ELR (cell line): ENCODE results near the gene PAQR5.
"Not testable (repeated sequence)": the region's sequence is repeated elsewhere in the genome, so short reads cannot be mapped to it uniquely, and the experiment has no call there.

ENCODE experiments used
- DNase-seq: peaks from one replicate; pipeline ENCODE4 v3.0.0-alpha.2; 2015; ENCODE audit warnings: low read depth

Gene PAQR5

GRCh38 chr15:69293741-69294615, 4.7 kb upstream of the PAQR5 start:
- DNase-seq = no peak

DNA sequence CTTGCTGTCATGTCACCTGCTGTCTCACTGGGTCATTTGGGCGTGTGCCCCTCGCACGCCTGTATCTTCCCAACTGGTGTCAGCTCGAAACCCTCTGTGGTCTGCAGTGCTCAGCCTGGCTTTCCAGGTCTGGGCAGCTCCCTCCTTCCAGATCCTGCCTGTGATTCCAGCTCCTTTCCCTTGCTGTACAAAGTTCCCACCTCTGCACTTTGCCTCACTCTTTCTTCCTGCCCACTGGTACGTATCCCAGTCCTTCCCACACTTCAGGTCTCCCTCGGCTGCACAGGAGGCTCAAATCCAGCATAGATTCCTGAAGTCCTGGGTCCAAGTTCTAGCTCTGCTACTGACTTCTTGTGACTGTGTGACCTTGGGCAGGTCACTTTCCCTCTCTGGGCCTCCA, 2.1 kb upstream of the PAQR5 start:
- DNase-seq = no peak

DNA sequence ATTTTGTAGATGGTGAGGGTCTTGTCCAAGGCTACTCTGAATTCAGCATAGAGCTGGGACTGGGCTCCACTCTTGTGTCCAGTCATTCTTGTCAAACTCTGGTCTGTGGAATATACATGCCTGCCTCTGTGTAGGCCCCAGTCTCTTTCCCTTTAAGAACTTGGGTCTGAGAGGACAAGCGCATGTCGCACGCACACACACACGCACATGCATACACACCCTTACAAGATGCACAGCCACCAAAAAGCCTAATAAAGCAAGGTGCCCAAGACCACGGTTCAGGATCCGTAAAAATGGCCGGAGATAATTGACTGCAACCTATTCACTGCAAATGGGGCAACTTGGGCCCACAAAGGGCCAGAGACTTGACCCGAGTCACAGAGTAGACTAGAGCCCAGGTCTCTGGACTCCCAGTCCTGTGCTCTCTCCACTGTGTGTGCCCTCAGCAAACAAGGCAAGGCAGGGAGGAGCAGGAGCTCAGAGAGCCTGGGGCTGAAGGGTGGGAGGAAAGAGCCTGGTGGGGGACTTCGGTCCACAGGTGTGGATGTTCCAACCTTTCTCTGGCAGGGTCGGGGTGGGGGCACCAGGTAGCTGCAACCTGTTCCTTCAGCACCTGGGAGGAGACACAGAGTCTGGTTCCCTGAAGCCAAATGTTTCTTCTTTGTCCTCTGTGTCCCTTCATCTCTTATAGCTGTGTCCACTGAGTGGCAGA, 914 bp upstream of the PAQR5 start:
- no peak for DNase-seq

DNA sequence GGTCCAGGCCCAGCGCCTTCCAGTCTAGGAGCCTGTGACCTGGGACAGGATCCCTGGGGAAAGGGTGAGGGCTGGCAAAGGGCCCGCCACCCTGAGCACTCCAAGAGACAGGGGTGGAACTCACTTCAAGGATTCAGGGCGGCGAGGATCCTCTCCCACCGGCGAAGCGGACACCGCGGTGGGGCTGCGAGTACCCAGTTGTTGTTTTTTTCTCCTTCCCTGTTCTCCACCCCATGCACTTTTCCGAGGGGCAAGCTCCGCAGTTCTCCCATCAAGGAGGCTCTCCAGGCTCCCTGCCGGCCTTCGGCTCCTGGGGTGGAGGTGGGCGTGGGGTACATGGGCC, 387 bp upstream of the PAQR5 start:
- no peak for DNase-seq

DNA sequence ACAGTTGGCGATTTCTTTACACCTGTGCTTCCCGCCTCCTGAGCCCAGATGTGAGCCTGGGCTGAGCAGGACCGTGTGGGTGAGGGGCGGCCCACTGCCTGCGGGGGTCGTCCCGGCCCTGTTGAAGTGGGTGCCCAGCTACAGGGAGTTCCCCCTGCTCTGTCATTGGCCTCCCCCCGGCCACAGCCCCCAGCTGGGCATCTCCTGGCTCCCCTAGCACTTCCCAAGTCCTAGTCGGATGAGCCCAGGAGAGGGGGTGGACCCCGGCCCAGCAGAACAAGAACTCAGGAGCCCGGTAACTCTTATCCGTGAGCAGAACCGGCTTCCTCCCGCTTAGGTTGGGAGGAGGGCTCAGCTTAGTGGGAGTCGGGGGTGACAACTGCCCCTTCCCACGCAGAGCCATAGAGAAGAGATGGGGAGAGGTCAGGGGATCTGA, 757 bp downstream of the PAQR5 start:
- no peak for DNase-seq

GRCh38 chr15:69299943-69300588, 1.4 kb downstream of the PAQR5 start:
- no peak for DNase-seq

DNA sequence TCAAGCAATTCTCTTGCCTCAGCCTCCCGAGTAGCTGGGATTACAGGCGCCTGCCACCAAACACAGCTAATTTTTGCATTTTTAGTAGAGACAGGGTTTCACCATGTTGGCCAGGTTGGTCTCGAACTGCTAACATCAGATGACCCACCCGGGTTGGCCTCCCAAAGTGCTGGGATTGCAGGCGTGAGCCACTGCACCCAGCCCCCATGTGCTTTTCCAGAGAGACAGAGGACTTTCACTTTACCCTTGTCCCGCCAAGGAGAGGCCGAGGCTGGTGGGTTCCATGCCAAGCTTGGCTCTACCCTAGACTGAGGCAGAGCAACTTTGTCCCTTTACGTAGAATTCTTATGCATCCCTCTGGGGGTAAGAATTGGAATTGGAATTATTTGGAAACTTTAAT, 2.4 kb downstream of the PAQR5 start:
- DNase-seq = not testable (repeated sequence)

GRCh38 chr15:69302087-69302486, 3.4 kb downstream of the PAQR5 start:
- not testable (repeated sequence) for DNase-seq

DNA sequence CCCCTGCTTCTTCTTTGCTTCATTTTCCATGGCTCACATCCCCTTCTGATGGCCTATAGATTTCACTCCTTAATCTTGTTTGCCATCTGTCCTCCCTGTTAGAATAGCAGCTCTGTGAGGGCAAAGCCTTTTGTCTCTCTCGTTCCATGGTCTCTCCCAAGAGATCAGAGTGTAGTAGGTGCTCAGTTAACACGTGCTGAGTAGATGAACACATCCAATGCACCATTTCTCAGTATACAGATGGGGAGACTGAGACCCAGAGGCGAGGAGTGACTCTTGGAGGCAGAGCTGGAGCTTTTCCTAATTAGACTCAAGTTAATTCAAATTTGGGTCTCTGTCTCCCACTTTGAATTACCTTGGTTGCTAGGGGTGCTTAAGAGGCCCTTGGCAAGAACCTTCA, 4.2 kb downstream of the PAQR5 start:
- DNase-seq = no peak

DNA sequence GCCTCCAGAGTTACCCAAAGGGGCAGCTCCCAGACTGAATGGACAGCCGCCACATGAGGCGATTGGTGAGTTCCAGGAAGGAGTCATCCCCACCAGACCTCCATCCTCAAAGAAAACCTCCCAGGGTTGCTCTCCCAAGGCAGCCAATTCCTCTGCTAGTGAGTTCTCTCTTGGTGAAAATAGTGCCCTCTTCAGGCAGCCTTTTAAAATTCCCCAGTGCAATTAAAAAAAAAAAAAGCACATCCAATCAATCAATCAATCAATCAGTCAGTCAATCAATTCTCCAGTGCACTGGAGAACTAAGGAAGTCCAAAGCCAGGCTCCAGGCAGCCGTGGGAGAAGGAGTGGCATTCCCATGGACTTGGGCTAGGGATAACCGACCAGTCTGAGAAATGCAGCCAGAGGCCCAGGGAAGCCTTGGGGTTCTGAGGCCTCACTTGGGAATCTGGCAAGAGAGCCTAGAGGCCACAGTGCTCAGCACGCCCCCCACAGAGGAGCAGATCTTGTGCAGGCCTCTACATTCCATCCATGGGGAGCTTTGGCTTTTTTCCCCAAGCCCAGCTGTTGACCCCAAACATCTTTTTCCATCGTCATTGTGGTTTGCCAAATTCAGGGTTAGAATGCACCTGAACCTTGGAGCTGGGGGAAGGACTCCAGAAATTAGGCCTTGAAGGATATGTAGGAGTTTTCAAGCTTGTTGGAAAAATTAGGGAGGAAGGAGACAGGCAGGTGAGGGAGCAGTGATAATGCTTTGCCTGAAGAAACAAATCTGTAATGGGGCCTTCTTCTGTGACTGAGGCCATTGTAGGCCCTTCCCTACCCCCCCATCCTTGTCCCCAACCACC, 4.8 kb downstream of the PAQR5 start:
- peak; percentile 23 for DNase-seq

DNA sequence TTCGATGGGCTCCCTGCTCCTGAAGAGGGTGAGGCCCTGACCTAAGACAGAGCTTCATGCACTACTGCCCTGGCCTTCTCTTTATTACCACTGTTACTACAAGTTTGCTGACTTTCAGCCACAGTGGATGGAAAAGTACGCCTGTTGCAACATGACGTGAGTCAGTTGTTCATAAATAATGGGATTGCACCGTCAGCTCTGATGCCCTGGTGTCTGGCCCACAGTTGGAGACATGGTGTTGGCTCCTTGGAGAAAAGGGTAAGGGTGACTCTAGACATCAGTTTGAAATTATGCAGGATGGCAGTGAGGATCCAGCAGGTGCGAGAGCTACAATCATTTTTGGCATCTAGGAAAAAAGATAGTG, 5.5 kb downstream of the PAQR5 start:
- peak; percentile 85 for DNase-seq

GRCh38 chr15:69305204-69305931, 6.7 kb downstream of the PAQR5 start:
- peak; percentile 94 for DNase-seq

DNA sequence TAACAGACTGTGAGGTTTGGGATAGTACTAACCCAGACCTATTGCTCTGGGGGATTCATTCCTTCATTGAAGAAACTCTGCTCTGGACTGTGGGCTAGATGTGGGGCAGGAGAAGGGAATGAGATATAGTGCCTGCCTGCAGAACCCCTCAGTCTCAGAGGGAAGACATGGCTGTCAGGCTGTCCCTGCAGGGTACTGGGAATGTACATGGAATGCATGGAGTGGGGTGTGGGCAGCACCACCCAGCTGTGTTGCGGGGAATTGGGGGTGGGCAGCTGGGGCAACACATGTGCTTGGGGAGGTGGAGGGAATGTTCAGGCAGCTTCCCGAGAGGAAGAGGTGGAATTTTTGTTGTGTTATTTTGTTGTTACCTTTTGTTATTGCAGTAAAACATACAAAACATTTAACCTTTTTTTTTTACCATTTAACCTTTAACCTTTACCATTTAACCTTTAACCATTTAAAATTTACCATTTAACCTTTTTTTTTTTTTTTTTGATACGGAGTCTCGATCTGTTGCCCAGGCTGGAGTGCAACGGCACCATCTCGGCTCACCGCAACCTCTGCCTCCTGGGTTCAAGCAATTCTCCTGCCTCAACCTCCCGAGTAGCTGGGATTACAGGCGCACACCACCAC, 7.3 kb downstream of the PAQR5 start:
- peak; percentile 15 for DNase-seq

DNA sequence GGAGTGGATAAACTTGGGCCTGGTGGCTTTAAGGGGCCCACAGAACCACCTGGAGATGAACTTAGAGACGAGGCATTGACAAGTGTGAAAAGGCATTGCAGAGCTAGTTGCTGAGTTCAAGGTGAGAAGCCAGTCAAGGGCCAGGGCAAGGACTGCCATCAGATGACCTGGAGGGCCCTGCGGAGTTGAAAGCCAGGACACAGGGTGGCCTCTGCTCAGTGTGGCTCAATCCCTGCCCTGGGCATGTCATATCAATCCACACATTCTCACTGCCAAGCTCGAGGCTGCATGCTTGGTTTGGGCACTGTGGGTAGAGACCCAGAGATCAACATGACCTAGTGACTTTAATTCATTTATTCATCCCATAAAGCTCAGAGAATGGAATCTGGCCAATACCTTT, 9.2 kb downstream of the PAQR5 start:
- DNase-seq = no peak

GRCh38 chr15:69308949-69309348, 10.2 kb downstream of the PAQR5 start:
- no peak for DNase-seq

GRCh38 chr15:69311319-69311721, 12.6 kb downstream of the PAQR5 start:
- DNase-seq = peak; percentile 55

DNA sequence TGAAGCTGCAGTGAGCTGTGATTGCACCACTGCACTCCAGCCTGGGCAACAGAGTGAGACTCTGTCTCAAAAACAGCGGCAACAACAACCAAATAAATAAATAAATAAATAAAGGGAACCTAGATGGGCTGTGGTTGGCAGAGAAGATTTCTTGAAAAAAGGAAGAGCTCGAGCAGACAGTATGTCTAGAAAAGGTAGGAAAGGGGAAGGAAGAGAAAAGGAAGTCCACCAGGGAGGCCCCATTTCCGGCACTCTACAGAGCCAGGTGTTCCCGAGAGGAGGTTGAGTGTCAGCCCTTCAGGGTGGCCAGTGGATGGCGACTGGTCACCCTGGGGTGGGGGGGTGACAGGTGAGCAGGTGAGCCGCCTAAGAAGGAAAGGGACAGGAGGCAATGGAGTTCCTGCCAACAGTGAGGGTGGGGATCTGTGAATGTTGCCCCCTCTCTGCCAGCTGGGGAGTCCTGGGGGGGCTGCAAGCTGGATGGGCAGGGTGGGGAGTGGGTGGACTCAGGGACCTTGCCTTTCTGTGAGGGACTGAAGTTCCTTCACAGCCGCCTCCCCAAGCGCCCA, 14.8 kb downstream of the PAQR5 start:
- DNase-seq = no peak

GRCh38 chr15:69314131-69314530, 15.4 kb downstream of the PAQR5 start:
- DNase-seq = no peak

GRCh38 chr15:69314736-69315135, 16.0 kb downstream of the PAQR5 start:
- no peak for DNase-seq

DNA sequence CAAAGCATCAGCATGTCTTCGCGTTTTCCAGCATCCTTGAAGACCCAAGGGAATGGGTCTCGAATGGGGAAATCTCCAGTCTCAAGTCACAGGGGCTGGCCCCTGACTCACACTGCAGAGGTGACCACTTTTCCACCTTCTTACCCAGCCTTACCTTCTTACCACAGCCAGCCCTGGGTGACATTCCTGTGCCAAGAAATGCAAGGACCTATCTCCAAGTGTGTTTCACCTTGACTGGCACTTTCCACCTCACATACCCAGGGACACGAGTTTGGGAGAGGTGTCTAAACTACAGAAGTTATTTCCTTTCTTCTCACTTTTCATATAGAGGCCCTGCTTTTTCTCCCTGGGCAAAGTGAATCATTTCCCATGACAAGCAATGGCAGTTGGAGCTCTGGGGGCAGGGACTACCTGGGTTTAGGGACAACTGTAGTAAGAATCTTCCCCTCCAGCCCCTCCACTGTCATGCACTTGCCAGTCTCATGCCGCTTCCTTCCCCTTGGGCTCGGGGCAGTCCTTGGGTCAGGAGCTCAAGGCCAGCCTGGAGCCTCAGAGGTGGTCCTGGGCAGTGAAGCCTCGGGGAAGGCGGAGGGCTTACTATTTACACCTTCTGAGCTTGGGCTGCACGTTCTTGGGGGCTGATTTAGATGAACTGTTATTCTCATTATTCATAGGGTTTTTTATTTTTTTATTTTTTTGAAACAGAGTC, 16.8 kb downstream of the PAQR5 start:
- DNase-seq = no peak
